Smooth muscle cell (in vitro differentiated cells): ENCODE data around the gene NIM1K. TPM values are rescaled to one million over a fixed set of nuclear protein-coding genes. Genes with fewer than 3 reads are reported as not detected.
A peak's percentile ranks its signal among the peaks of the same experiment; 100 is the strongest.

Experiments
- DNase-seq: peaks from one replicate; lab custom pipeline; 2025; ENCODE audit not compliant: unreplicated experiment; lab: John Stamatoyannopoulos, UW
- H2AFZ ChIP-seq: fragments of 200-600 bp; sonication (generic); 2 replicates; pipeline ENCODE4 v1.6.0; 2016; ENCODE audit warnings: antibody characterized with exemption, low read depth, mild to moderate bottlenecking
- H3F3A ChIP-seq: fragments of 200-600 bp; sonication (generic); 2 replicates; pipeline ENCODE4 v1.6.0; 2017; ENCODE audit warnings: antibody characterized with exemption, low read depth
- H3K27ac ChIP-seq: fragments of 200-600 bp; sonication (generic); 2 replicates; pipeline ENCODE4 v1.5.1; 2016; ENCODE audit warnings: low read depth, mild to moderate bottlenecking
- H3K27me3 ChIP-seq: fragments of 200-600 bp; sonication (generic); 2 replicates; pipeline ENCODE4 v1.6.1; 2016; ENCODE audit warnings: low read depth, mild to moderate bottlenecking
- H3K36me3 ChIP-seq: fragments of 200-600 bp; sonication (generic); 2 replicates; pipeline ENCODE4 v1.5.1; 2016; ENCODE audit warnings: low read depth
- H3K4me1 ChIP-seq: fragments of 200-600 bp; sonication (generic); 2 replicates; pipeline ENCODE4 v1.5.1; 2016; ENCODE audit warnings: low read depth
- H3K4me2 ChIP-seq: fragments of 200-600 bp; sonication (generic); 2 replicates; pipeline ENCODE4 v1.6.0; 2016; ENCODE audit warnings: mild to moderate bottlenecking
- H3K4me3 ChIP-seq: fragments of 200-600 bp; sonication (generic); 2 replicates; pipeline ENCODE4 v1.5.1; 2016; ENCODE audit warnings: mild to moderate bottlenecking
- H3K79me2 ChIP-seq: fragments of 200-600 bp; sonication (generic); 2 replicates; pipeline ENCODE4 v1.6.0; 2016; ENCODE audit warnings: low read depth, mild to moderate bottlenecking
- H3K9ac ChIP-seq: fragments of 200-600 bp; sonication (generic); 2 replicates; pipeline ENCODE4 v1.6.0; 2016; ENCODE audit warnings: low read depth
- H3K9me3 ChIP-seq: fragments of 200-600 bp; sonication (generic); replicated peaks from 2 replicates; pipeline ENCODE4 v1.5.1; 2016; ENCODE audit warnings: low read depth
- H4K20me1 ChIP-seq: fragments of 200-600 bp; sonication (generic); 2 replicates; pipeline ENCODE4 v1.6.0; 2016; ENCODE audit warnings: low read depth
- CTCF ChIP-seq: fragments of 200-600 bp; sonication (generic); IDR thresholded peaks from 2 replicates; pipeline ENCODE4 v1.5.1; 2017; ENCODE audit warnings: borderline replicate concordance, mild to moderate bottlenecking, antibody characterized with exemption; ENCODE audit not compliant: insufficient read depth, poor library complexity, severe bottlenecking
- WGBS: methylation state at CpG from one replicate; pipeline ENCODE4 v1.1.7; 2016; ENCODE audit warnings: low lambda C conversion rate; 5-methylcytosine and 5-hydroxymethylcytosine counted together
- polyA plus RNA-seq: library from polyadenylated mRNA; unstranded; fragments of >200 nt; fragmentation: Nextera tagmentation; extraction: Ambion mirVana; gene quantifications from 2 replicates; pipeline ENCODE4 v1.2.1, GENCODE V29; 2016
- total RNA-seq: library from RNA; depleted of rRNA; stranded (reverse); fragments of >200 nt; gene quantifications from 2 replicates; pipeline ENCODE4 v1.2.3, GENCODE V29; 2014

Gene NIM1K
- total and polyA plus RNA-seq, 2 experiments from 2014 or later, result 0.17 to 0.54 TPM

GRCh38 chr5:43221502-43221901 lies 29.5 kb downstream of the NIM1K start:
- Histone ChIP-seq H3K79me2 (no peaks in the 10 kb centered on the region), H3K36me3 (no peaks in the 10 kb centered on the region), H3K27ac (no peak overlapping the region), H4K20me1 (no peaks in the 10 kb centered on the region), H2AFZ (no peak overlapping the region), H3K4me1 (no peaks in the 10 kb centered on the region), H3F3A (no peaks in the 10 kb centered on the region), H3K4me3 (no peak overlapping the region), H3K4me2 (no peak overlapping the region), H3K9ac (no peak overlapping the region), H3K9me3 (no peaks in the 10 kb centered on the region), H3K27me3 (no peaks in the 10 kb centered on the region)
- WGBS, result 93% methylated on average over 5 of the region's 5 CpGs
- no peak for DNase-seq
- no peak for TF ChIP-seq CTCF

- no peaks in the 10 kb centered on the region for H3K79me2 ChIP-seq
- no peaks in the 10 kb centered on the region for H4K20me1 ChIP-seq
- H3K4me2 ChIP-seq, result no peak overlapping the region
- no peak overlapping the region for H3K4me3 ChIP-seq
- no peak overlapping the region for H3K27ac ChIP-seq
- no peaks in the 10 kb centered on the region for H3K27me3 ChIP-seq
- no peaks in the 10 kb centered on the region for H3K9me3 ChIP-seq
- TF ChIP-seq CTCF, result no peak
- no peak for DNase-seq
- no peak overlapping the region for H3K9ac ChIP-seq
- no peaks in the 10 kb centered on the region for H3K36me3 ChIP-seq
- H2AFZ ChIP-seq, result no peak overlapping the region
- 84% methylated on average over 2 of the region's 2 CpGs for WGBS
- H3F3A ChIP-seq, result no peaks in the 10 kb centered on the region
- H3K4me1 ChIP-seq, result no peaks in the 10 kb centered on the region
These were observed 33.7 kb downstream of the NIM1K start for GRCh38 chr5:43225649-43226245.

- H3K9ac ChIP-seq, result no peak overlapping the region
- H3K4me2 ChIP-seq, result no peak overlapping the region
- H4K20me1 ChIP-seq, result no peaks in the 10 kb centered on the region
- H3K36me3 ChIP-seq, result no peaks in the 10 kb centered on the region
- H3K79me2 ChIP-seq, result no peaks in the 10 kb centered on the region
- H3K27me3 ChIP-seq, result no peaks in the 10 kb centered on the region
- DNase-seq, result no peak
- H2AFZ ChIP-seq, result no peak overlapping the region
- H3K9me3 ChIP-seq, result no peaks in the 10 kb centered on the region
- no peaks in the 10 kb centered on the region for H3K4me1 ChIP-seq
- no peak overlapping the region for H3K4me3 ChIP-seq
- peak; percentile 52 for TF ChIP-seq CTCF
- WGBS, result 85% methylated on average over 1 of the region's 1 CpG
- H3F3A ChIP-seq, result no peaks in the 10 kb centered on the region
- no peak overlapping the region for H3K27ac ChIP-seq
These were observed 35.6 kb downstream of the NIM1K start for GRCh38 chr5:43227655-43228054.

GRCh38 chr5:43230707-43231106 lies 38.7 kb downstream of the NIM1K start:
- Histone ChIP-seq H3K9me3 (no peaks in the 10 kb centered on the region), H3K4me3 (no peak overlapping the region), H3K9ac (no peak overlapping the region), H3K27me3 (no peaks in the 10 kb centered on the region), H3K27ac (no peak overlapping the region), H3K36me3 (no peaks in the 10 kb centered on the region), H4K20me1 (no peaks in the 10 kb centered on the region), H2AFZ (no peak overlapping the region), H3K4me2 (no peak overlapping the region), H3F3A (no peaks in the 10 kb centered on the region), H3K4me1 (no peaks in the 10 kb centered on the region), H3K79me2 (no peaks in the 10 kb centered on the region)
- no peak for TF ChIP-seq CTCF
- WGBS, result 76% methylated on average over 3 of the region's 3 CpGs
- DNase-seq, result no peak
